Measurements from ENCODE around the gene BST2.

GRCh38 chr19:17436874-17437267 lies 31.4 kb upstream of the BST2 start:
- TF ChIP-seq EZH2 (IDR thresholded peaks at IDR 0.05; ENCODE audit: borderline replicate concordance, low read length), result no peak
- no peak for TF ChIP-seq CTCF (IDR thresholded peaks at IDR 0.05; ENCODE audit: low read length)
